Measurements from ENCODE around the gene COL13A1.

The COL13A1 gene

GRCh38 chr10:69955897-69956740, 154.4 kb downstream of the COL13A1 start:
- no peak for DNase-seq

- no peak for DNase-seq
Measured at GRCh38 chr10:69956741-69957230, 155.1 kb downstream of the COL13A1 start.

- no peak for DNase-seq
Measured at GRCh38 chr10:69957241-69957885, 155.7 kb downstream of the COL13A1 start.

GRCh38 chr10:69957886-69958555, 156.3 kb downstream of the COL13A1 start:
- DNase-seq: no peak

GRCh38 chr10:69958556-69958902, 156.8 kb downstream of the COL13A1 start:
- no peak for DNase-seq

- DNase-seq: no peak
Measured at GRCh38 chr10:69959911-69960310, 158.2 kb downstream of the COL13A1 start.

- DNase-seq: no peak
Measured at GRCh38 chr10:69960606-69960987, 158.9 kb downstream of the COL13A1 start.

GRCh38 chr10:69960988-69961880, 159.5 kb downstream of the COL13A1 start:
- no peak for DNase-seq

GRCh38 chr10:69961881-69962745, 160.4 kb downstream of the COL13A1 start:
- no peak for DNase-seq

- no peak for DNase-seq
Measured at GRCh38 chr10:69962746-69963135, 161.0 kb downstream of the COL13A1 start.

- DNase-seq: no peak
Measured at GRCh38 chr10:69963178-69963834, 161.6 kb downstream of the COL13A1 start.

- no peak for DNase-seq
Measured at GRCh38 chr10:69963835-69964710, 162.4 kb downstream of the COL13A1 start.

- no peak for DNase-seq
Measured at GRCh38 chr10:69965086-69965485, 163.4 kb downstream of the COL13A1 start.

- DNase-seq: no peak
Measured at GRCh38 chr10:69965919-69966662, 164.4 kb downstream of the COL13A1 start.

GRCh38 chr10:69968830-69969229, 167.1 kb downstream of the COL13A1 start:
- no peak for DNase-seq

GRCh38 chr10:69969977-69970376, 168.3 kb downstream of the COL13A1 start:
- no peak for DNase-seq

- DNase-seq: no peak
Measured at GRCh38 chr10:69972981-69973397, 171.3 kb downstream of the COL13A1 start.

GRCh38 chr10:69973678-69974077, 172.0 kb downstream of the COL13A1 start:
- no peak for DNase-seq

GRCh38 chr10:69974551-69975155, 172.9 kb downstream of the COL13A1 start:
- no peak for DNase-seq

All from activated T-cell treated with anti-CD3 and anti-CD28 coated beads for 4 hours (primary cell).